Left kidney (tissue), 2 donors: Measurements from ENCODE around the gene CEP63. TPM values are rescaled to one million over a fixed set of nuclear protein-coding genes. Genes with fewer than 3 reads are reported as not detected.

ENCODE experiments used
- DNase-seq: peaks from one replicate; pipeline ENCODE4 v3.0.0-alpha.2; 2013
- polyA plus RNA-seq: library from polyadenylated mRNA; unstranded; fragments of 120-200 nt; gene quantifications from one replicate; pipeline ENCODE4 v1.2.1, GENCODE V29; 2013; ENCODE audit not compliant: insufficient read length

The CEP63 gene
- polyA plus RNA-seq, 1 donor: 44.4 TPM

DNA sequence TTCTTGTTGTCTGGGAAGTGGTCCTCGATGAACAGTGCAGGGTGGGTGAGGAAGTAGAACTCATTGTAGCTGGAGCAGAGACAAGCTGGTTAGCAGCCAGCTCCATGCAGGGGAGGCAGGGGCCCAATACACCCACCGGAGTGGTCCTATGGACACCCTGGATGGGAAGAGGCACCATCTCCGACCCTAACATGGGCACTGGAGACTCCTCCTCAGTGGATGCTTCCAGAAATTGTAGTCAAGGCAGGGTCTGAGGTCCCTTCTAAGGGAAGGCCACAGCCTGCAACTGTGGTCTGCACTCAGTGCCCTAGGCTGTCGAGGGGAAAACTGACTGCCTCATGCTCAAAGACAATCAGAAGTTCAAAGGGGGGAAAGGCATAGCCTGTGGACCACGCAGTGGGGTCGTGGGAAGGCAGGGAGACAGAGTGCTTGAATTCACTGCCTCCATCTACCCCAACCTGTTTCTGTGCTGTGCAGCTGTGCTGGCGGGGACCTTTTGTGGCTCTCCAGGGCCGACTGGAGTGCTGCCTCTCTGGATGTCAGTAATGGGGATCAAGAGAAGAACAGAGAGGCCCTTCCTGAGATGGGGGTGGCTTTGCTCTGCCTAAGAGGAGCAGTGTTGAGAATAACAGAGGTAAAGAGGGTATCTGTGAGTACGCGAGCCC, 123.0 kb downstream of the CEP63 start:
- no peak for DNase-seq

- DNase-seq: no peak
These were observed 124.1 kb downstream of the CEP63 start for GRCh38 chr3:134609821-134610431.

DNA sequence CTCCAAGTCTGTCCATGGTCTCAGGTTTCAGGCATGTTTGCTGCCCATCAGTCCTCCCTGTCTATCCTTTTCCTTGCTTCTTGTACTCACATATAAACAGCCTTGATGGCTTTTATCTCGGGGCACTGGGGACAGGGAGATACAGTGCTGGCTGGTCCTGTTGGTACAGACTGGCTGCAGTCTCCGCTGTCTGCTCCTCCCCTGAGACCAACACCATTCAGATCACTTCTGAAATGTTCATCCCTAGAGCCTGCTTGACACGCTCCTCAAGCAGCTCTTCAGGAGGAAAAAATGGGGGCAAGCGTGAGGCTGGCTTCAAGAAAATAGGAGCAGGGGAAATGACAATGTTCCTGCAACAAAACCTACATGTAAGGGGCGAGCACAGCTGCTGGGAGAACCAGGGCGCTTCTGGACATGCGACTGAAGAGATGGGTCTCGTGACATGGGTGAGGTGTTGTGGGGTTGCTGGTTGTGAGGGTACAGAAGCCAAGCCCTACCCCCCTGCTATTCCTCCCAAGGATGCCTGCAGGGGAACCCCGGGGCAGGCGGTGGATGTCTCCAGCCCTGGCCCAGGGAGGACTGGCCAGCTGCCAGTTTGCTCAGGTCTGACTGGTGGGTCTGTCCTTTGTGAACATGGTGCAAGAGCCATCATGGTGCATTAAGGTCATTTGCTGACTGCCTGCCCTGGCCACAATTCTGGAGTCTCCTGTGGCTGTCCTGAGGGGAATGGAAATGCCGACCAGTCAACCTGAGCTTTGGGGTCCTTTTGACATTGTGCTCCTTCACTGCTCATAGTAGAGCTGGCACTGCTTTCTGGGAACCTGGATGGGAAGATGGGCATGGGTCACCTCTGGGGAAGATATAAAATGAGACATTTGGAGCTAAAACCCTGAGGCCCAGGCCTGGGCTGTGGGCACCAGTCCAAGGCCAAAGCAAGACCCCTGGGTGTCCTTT, 124.9 kb downstream of the CEP63 start:
- no peak for DNase-seq

DNA sequence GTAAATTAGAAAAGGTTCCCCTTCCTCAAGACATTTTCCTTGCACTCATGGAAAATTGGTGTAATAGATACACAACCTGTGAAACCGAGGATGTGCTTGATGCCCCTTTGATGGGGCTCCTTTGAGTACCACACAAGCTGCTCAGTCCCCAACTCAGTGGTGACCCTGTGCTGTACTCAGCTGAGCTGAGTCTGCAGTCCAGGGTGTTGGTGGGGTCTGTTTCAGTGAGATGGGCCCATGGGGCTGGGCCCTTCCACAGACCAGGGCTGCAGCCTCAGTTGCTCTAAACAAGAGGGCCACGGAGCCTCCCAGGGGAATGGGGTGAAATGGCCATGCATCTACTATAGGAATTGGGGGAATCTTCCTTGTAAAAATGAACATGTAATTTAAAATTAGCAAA, 125.7 kb downstream of the CEP63 start:
- no peak for DNase-seq

GRCh38 chr3:134613006-134613520, 127.2 kb downstream of the CEP63 start:
- DNase-seq: no peak

GRCh38 chr3:134614955-134615354, 129.1 kb downstream of the CEP63 start:
- no peak for DNase-seq

GRCh38 chr3:134615743-134616142, 129.9 kb downstream of the CEP63 start:
- DNase-seq: no peak

GRCh38 chr3:134617608-134618477, 132.0 kb downstream of the CEP63 start:
- no peak for DNase-seq

GRCh38 chr3:134618478-134619300, 132.8 kb downstream of the CEP63 start:
- no peak for DNase-seq

DNA sequence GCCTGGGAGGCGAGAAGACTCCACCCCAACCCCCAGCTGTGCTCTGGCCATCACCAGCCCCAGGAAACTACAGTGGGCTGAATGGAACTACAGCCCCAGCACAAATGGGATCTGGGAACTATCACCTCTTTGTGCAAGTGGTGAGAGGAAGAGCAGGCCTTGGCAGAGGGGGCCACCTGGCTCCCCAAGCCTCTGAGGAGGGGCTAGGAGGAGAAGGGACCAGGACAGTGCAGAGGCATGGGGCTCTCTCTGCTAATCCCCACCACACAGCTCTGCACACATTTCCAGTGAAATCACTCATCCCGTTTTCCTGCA, 133.4 kb downstream of the CEP63 start:
- no peak for DNase-seq

DNA sequence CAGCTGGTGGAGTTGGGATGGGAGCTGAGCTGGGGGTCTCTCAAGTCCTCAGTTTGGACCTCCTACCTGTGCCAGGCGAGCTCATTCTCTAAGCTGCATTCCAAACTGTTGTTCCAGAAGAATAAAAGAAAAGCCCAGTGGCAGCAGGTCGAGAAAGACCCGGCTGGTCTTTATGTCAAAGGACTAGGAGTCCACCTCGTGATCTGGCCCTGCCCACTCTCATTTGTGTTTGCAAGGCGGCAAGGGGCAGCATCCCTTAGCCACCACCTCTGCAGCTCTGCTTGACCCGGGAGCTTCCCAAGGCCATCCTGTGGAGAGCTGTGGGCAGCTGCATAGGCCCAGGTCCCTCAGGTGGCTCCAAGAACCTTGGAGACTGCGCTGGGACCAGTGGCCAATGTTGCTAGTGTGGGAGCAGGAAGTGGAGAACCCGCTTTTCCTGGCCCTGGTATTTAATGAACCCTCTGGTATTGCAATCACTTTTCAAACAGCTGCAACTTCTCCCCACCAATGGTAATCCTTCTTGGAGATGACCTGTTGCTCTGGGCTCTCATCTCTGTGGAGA, 134.1 kb downstream of the CEP63 start:
- DNase-seq: no peak

DNA sequence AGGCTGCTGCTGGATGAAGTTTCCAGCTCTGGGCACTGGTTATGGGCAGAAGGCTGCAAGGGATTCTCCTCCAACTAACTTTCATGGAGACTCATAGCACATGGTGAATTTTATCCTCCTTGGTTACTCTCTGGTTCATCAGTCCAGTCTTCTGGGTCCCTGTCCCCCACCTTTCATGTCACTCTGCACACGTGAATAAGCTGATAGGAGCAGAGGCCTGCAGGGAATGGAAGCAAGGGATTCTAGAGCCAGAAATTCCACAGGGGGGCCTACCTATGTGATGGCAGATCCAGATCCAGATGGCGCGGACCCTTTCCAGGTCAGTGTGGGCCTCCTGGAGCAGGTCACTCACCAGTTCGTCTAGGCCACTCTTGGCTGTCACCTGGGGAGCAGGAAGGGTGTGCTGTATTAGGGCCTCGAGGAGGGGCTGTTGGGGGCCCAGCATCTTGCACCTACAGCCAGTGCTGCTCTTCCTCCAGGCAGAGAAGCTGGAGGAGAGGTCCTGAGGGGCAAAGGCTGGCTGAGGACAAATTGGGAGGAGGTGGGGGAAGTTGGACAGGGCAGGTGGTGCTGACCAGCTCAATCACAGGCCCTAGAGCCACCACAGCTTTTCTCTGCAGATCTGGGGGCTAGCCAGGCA, 134.7 kb downstream of the CEP63 start:
- no peak for DNase-seq

GRCh38 chr3:134621854-134622253, 136.0 kb downstream of the CEP63 start:
- DNase-seq: no peak

DNA sequence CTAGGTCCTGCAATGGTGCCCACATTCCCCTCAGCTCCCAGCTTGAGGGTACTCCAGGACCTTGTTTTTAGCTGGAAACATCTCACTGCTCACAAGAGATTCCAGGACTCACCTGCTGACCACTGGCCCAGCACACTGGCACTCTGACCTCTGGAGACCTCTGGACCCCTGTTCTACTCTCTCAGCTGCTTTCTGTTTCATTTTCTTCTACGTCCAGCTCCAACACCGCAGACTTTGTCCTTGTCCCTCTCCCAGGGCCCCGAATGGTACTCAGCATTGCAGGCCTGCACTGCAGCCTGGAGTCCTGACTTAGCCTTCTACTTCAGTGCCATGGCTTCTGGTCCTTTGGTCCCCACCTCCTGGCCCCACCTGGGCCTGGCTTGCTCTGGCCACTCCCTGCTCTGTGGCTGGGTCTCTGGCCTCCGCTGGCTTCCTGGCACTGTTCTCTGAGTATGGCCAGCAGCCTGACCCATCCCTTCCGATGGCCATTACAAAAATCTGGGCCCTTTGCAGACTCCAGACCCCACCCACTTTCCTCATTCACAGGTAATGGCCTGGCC, 137.0 kb downstream of the CEP63 start:
- no peak for DNase-seq

DNA sequence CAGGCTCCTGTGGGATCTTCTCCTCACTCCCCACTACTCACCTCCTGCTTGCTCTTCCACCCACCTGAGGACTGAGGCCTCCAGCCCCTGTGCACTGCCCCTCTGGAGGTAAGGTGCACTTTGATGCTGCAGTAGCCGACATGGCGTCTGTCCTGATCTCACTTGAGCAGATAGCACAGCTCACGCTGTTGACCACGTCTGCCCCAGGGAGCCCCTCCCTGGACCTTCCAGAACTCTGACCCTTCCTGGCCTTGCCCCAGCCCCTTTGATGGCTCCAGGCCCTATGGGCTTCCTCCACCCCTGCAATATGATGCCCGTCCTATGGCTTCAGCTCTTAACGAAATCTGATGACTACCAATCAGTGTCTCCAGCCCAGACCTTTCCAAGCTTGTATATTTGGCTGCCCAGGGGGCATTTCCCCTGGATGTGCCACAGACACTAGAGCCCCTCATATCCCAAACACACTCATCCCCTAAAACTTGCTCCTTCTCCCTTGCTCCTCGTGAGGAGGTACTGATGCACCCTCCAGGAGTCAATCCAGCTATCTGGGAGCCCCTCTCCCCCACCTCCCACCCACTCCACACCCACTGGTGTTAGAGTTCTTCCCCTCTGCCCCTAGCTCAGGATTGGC, 137.9 kb downstream of the CEP63 start:
- no peak for DNase-seq
